ENCODE measurements around the gene KIFC1. TPM values are rescaled to one million over a fixed set of nuclear protein-coding genes. Genes with fewer than 3 reads are reported as not detected.

KIFC1 gene
- total RNA-seq, 2 donors from 2014 or later: 56.6 to 94.3 TPM

GRCh38 chr6:33443025-33443424 is 51.4 kb downstream of the KIFC1 start:
- Mint-ChIP-seq H3K36me3 (ENCODE audit: low read depth) (peaks cover 74% of the 10 kb centered on the region), H3K4me3 (no peak overlapping the region), H3K4me1 (no peaks in the 10 kb centered on the region), H3K9me3 (no peaks in the 10 kb centered on the region), H3K27me3 (ENCODE audit: insufficient read depth) (no peaks in the 10 kb centered on the region), H3K27ac (peak overlapping the region; percentile 64)
- Histone ChIP-seq H3K27me3 (ENCODE audit: control insufficient read depth, insufficient read depth, low read length, poor library complexity, severe bottlenecking) (no peaks in the 10 kb centered on the region), H3K9me3 (ENCODE audit: control insufficient read depth, low read length) (no peaks in the 10 kb centered on the region), H3K9ac (ENCODE audit: extremely low read depth, low read length, poor library complexity, severe bottlenecking) (no peak overlapping the region), H3K4me1 (ENCODE audit: control insufficient read depth, insufficient read depth, low read length) (no peaks in the 10 kb centered on the region), H3K4me3 (ENCODE audit: low read length) (no peak overlapping the region), H3K27ac (ENCODE audit: low read depth, low read length) (no peak overlapping the region), H3K36me3 (ENCODE audit: control insufficient read depth, insufficient read depth, low read length) (peaks cover 71% of the 10 kb centered on the region)
- 94 to 95% methylated on average over 15 to 17 of the region's 17 CpGs for WGBS, 2 experiments (ENCODE audit: insufficient coverage in 1 of 2, insufficient read length in 1 of 2)
- DNase-seq: no peak
- TF ChIP-seq CTCF (conservative IDR thresholded peaks at IDR 0.05): no peak

GRCh38 chr6:33443619-33444504 is 52.2 kb downstream of the KIFC1 start:
- Mint-ChIP-seq H3K27ac (no peak overlapping the region), H3K9me3 (no peaks in the 10 kb centered on the region), H3K4me1 (no peaks in the 10 kb centered on the region), H3K27me3 (ENCODE audit: insufficient read depth) (no peaks in the 10 kb centered on the region), H3K4me3 (no peak overlapping the region), H3K36me3 (ENCODE audit: low read depth) (peaks cover 74% of the 10 kb centered on the region)
- no peaks in the 10 kb centered on the region for H3K9me3 ChIP-seq (ENCODE audit: control insufficient read depth, low read length)
- H3K27me3 ChIP-seq (ENCODE audit: control insufficient read depth, insufficient read depth, low read length, poor library complexity, severe bottlenecking): no peaks in the 10 kb centered on the region
- no peak overlapping the region for H3K27ac ChIP-seq (ENCODE audit: low read depth, low read length)
- H3K4me3 ChIP-seq (ENCODE audit: low read length): no peak overlapping the region
- DNase-seq: no peak
- no peak for TF ChIP-seq CTCF (conservative IDR thresholded peaks at IDR 0.05)
- no peak overlapping the region for H3K9ac ChIP-seq (ENCODE audit: extremely low read depth, low read length, poor library complexity, severe bottlenecking)
- peaks cover 70% of the 10 kb centered on the region for H3K36me3 ChIP-seq (ENCODE audit: control insufficient read depth, insufficient read depth, low read length)
- 95 to 100% methylated on average over 6 to 18 of the region's 18 CpGs for WGBS, 2 experiments (ENCODE audit: insufficient coverage in 1 of 2, insufficient read length in 1 of 2)
- no peaks in the 10 kb centered on the region for H3K4me1 ChIP-seq (ENCODE audit: control insufficient read depth, insufficient read depth, low read length)

- Mint-ChIP-seq H3K27ac (no peak overlapping the region), H3K9me3 (no peaks in the 10 kb centered on the region), H3K36me3 (ENCODE audit: low read depth) (peaks cover 74% of the 10 kb centered on the region), H3K27me3 (ENCODE audit: insufficient read depth) (no peaks in the 10 kb centered on the region), H3K4me1 (no peaks in the 10 kb centered on the region), H3K4me3 (no peak overlapping the region)
- Histone ChIP-seq H3K9me3 (ENCODE audit: control insufficient read depth, low read length) (no peaks in the 10 kb centered on the region), H3K4me1 (ENCODE audit: control insufficient read depth, insufficient read depth, low read length) (no peaks in the 10 kb centered on the region), H3K9ac (ENCODE audit: extremely low read depth, low read length, poor library complexity, severe bottlenecking) (no peak overlapping the region), H3K27ac (ENCODE audit: low read depth, low read length) (no peak overlapping the region), H3K27me3 (ENCODE audit: control insufficient read depth, insufficient read depth, low read length, poor library complexity, severe bottlenecking) (no peaks in the 10 kb centered on the region), H3K4me3 (ENCODE audit: low read length) (no peak overlapping the region), H3K36me3 (ENCODE audit: control insufficient read depth, insufficient read depth, low read length) (peaks cover 77% of the 10 kb centered on the region)
- no peak for TF ChIP-seq CTCF (conservative IDR thresholded peaks at IDR 0.05)
- WGBS, 2 experiments (ENCODE audit: insufficient coverage in 1 of 2, insufficient read length in 1 of 2): 85 to 100% methylated on average over 2 to 3 of the region's 3 CpGs
- DNase-seq: no peak
These were observed 53.5 kb downstream of the KIFC1 start for GRCh38 chr6:33445119-33445603.

Measured in endodermal cell (in vitro differentiated cells).